ENCODE data around the gene RPL13A.

DNA sequence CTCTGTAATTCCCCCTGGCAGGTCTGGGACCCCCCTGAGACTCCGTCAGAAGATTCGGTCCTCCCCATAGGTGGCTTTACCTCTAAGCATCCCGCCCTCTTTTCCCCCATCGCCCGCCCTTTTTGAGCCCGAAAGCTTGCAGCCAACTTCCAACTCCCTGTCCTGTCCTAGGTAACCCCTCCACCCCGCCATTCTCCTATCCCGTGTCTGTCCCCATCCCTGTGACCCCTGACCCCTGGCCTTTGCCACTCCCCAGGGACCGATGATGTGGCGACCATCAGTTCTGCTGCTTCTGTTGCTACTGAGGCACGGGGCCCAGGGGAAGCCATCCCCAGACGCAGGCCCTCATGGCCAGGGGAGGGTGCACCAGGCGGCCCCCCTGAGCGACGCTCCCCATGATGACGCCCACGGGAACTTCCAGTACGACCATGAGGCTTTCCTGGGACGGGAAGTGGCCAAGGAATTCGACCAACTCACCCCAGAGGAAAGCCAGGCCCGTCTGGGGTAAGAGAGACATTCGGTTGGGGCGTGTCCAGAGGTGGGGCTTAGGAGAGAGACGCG lies 40.9 kb downstream of the RPL13A start:
- TF ChIP-seq EZH2phosphoT487 (IDR thresholded peaks at IDR 0.05) = no peak
- TF ChIP-seq, protein P1, sequence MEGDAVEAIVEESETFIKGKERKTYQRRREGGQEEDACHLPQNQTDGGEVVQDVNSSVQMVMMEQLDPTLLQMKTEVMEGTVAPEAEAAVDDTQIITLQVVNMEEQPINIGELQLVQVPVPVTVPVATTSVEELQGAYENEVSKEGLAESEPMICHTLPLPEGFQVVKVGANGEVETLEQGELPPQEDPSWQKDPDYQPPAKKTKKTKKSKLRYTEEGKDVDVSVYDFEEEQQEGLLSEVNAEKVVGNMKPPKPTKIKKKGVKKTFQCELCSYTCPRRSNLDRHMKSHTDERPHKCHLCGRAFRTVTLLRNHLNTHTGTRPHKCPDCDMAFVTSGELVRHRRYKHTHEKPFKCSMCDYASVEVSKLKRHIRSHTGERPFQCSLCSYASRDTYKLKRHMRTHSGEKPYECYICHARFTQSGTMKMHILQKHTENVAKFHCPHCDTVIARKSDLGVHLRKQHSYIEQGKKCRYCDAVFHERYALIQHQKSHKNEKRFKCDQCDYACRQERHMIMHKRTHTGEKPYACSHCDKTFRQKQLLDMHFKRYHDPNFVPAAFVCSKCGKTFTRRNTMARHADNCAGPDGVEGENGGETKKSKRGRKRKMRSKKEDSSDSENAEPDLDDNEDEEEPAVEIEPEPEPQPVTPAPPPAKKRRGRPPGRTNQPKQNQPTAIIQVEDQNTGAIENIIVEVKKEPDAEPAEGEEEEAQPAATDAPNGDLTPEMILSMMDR (IDR thresholded peaks at IDR 0.05) = no peak
